Lower leg skin (tissue), 3 donors: Measurements from ENCODE around the gene IDH3B.
"Not testable (repeated sequence)": the region's sequence is repeated elsewhere in the genome, so short reads cannot be mapped to it uniquely, and the experiment has no call there.

Experiments used
- POLR2A ChIP-seq, 2 donors: fragments of 450-650 bp; IDR thresholded peaks; one replicate each; pipeline ENCODE4 v1.6.1; 2016 to 2017; ENCODE audit warnings: antibody characterized with exemption in 2 of 2, mild to moderate bottlenecking in 1 of 2, moderate library complexity in 1 of 2
- TF ChIP-seq, protein P1 (sequence below), 3 donors: fragments of 450-650 bp; IDR thresholded peaks; one replicate each; pipeline ENCODE4 v1.5.1; 2016; ENCODE audit warnings: antibody characterized with exemption in 3 of 3, mild to moderate bottlenecking in 3 of 3, moderate library complexity in 2 of 3

DNA sequence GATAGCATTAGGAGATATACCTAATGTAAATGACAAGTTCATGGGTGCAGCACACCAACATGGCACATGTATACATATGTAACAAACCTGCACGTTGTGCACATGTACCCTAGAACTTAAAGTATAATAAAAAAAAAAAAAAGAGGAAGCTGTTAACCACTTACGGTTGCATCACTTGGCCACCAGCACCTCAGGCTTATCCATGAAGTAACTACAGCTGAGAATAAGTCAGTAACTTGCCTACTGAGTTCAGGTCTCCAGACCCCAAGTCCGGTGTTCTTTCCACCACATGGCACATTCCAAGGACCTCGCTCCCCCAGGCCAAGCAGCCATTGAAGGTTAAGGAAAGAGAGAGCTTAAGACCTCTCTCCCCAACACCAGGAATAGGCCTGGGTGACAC lies 20.8 kb upstream of the IDH3B start:
- not testable (repeated sequence) for TF ChIP-seq POLR2A (IDR thresholded peaks at IDR 0.05)
- TF ChIP-seq, protein P1, sequence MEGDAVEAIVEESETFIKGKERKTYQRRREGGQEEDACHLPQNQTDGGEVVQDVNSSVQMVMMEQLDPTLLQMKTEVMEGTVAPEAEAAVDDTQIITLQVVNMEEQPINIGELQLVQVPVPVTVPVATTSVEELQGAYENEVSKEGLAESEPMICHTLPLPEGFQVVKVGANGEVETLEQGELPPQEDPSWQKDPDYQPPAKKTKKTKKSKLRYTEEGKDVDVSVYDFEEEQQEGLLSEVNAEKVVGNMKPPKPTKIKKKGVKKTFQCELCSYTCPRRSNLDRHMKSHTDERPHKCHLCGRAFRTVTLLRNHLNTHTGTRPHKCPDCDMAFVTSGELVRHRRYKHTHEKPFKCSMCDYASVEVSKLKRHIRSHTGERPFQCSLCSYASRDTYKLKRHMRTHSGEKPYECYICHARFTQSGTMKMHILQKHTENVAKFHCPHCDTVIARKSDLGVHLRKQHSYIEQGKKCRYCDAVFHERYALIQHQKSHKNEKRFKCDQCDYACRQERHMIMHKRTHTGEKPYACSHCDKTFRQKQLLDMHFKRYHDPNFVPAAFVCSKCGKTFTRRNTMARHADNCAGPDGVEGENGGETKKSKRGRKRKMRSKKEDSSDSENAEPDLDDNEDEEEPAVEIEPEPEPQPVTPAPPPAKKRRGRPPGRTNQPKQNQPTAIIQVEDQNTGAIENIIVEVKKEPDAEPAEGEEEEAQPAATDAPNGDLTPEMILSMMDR (IDR thresholded peaks at IDR 0.05), result not testable (repeated sequence)
